Fibroblast of lung (primary cell): ENCODE results near the gene KRT71. TPM values are rescaled to one million over a fixed set of nuclear protein-coding genes. Genes with fewer than 3 reads are reported as not detected.

Experiments used
- DNase-seq, 2 donors: peaks; one replicate each; pipeline versions ENCODE4 v3.0.0 to v3.0.0-alpha.2; 2010; ENCODE audit warnings: low read depth in 2 of 2
- H2AFZ ChIP-seq: 2 replicates; pipeline ENCODE4 v1.5.1; 2012; ENCODE audit warnings: low read length, control low read depth, inconsistent platforms
- H3K27ac ChIP-seq: 2 replicates; pipeline ENCODE4 v1.5.1; 2011; ENCODE audit warnings: low read length, control low read depth; ENCODE audit not compliant: insufficient read depth
- H3K27me3 ChIP-seq: 2 replicates; pipeline ENCODE4 v1.5.1; 2011; ENCODE audit warnings: mild to moderate bottlenecking, low read length; ENCODE audit not compliant: control insufficient read depth, insufficient read depth
- H3K36me3 ChIP-seq: 2 replicates; pipeline ENCODE4 v1.5.1; 2011; ENCODE audit warnings: low read length; ENCODE audit not compliant: control insufficient read depth, insufficient read depth
- H3K4me1 ChIP-seq: 2 replicates; pipeline ENCODE4 v1.5.1; 2011; ENCODE audit warnings: low read length; ENCODE audit not compliant: control insufficient read depth, insufficient read depth; ENCODE audit errors: extremely low read depth
- H3K4me2 ChIP-seq: 2 replicates; pipeline ENCODE4 v1.5.1; 2011; ENCODE audit warnings: low read length, control low read depth; ENCODE audit not compliant: insufficient read depth; ENCODE audit errors: extremely low read depth
- H3K4me3 ChIP-seq, 4 experiments: fragments of 200-600 bp in 1 of 4; sonication (generic) in 1 of 4; replicated peaks in 1 of 4; 2 replicates each; pipeline ENCODE4 v1.5.1; 2011 to 2016; ENCODE audit warnings: low read length in 4 of 4, low read depth in 3 of 4, mild to moderate bottlenecking in 3 of 4, control low read depth in 2 of 4, inconsistent platforms in 1 of 4, mixed read lengths in 1 of 4; ENCODE audit not compliant: insufficient read depth in 1 of 4; ENCODE audit errors: control extremely low read depth in 1 of 4
- H3K79me2 ChIP-seq: 2 replicates; pipeline ENCODE4 v1.5.1; 2012; ENCODE audit warnings: mild to moderate bottlenecking, low read length, inconsistent platforms; ENCODE audit not compliant: control insufficient read depth, insufficient read depth
- H3K9ac ChIP-seq: 2 replicates; pipeline ENCODE4 v1.5.1; 2011; ENCODE audit warnings: mild to moderate bottlenecking, low read length, control low read depth; ENCODE audit not compliant: insufficient read depth
- H3K9me3 ChIP-seq: 2 replicates; pipeline ENCODE4 v1.5.1; 2012; ENCODE audit warnings: low read depth, low read length; ENCODE audit not compliant: control insufficient read depth, insufficient read depth
- H4K20me1 ChIP-seq: 2 replicates; pipeline ENCODE4 v1.5.1; 2011; ENCODE audit warnings: low read length; ENCODE audit not compliant: control insufficient read depth, insufficient read depth; ENCODE audit errors: extremely low read depth
- EZH2 ChIP-seq: IDR thresholded peaks from 2 replicates; pipeline ENCODE4 v1.5.1; 2012; ENCODE audit warnings: low read length, control low read depth, mild to moderate bottlenecking; ENCODE audit errors: missing control alignments
- polyA plus RNA-seq, 2 donors: library from polyadenylated mRNA; depleted of rRNA in 1 of 2; stranded (reverse) in 1 of 2; unstranded in 1 of 2; fragments of >200 nt; gene quantifications; 2 replicates each; pipeline ENCODE4 v1.2.1, GENCODE V29; 2011 to 2012; ENCODE audit warnings: missing spikeins in 1 of 2
- total RNA-seq: library from RNA; depleted of rRNA; stranded (reverse); fragments of >200 nt; gene quantifications from 2 replicates; pipeline ENCODE4 v1.2.1, GENCODE V29; 2014
- TF ChIP-seq, protein P1 (sequence below), 2 donors: IDR thresholded peaks in 1 of 2; conservative IDR thresholded peaks in 1 of 2; 1 replicate in 1 of 2; 2 replicates in 1 of 2; pipeline ENCODE4 v1.5.1; 2011 to 2012; ENCODE audit warnings: low read length in 2 of 2, control low read depth in 1 of 2, inconsistent platforms in 1 of 2, low read depth in 1 of 2, mild to moderate bottlenecking in 1 of 2

Gene KRT71
- total and polyA plus RNA-seq, 2 donors (not counting 1 experiment from before 2014, with no cell fraction given), result not detected

DNA sequence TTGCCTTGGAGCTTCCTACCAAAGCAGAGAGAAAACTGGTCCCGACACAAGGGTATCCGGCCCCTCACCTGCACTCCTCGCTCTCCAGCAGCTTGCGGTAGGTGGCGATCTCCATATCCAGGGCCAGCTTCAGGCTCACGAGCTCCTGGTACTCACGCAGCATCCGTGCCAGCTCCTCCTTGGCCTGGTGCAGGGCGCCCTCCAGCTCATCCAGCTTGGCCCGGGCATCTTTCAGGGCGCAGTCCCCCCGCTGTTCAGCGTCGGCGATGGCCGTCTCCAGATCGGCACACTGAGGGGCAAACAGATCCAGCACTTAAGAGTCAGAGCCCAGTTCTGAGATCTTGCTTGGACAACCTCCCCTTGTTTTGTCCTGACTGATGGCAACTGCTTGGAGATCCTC is 34.6 kb upstream of the KRT71 start:
- DNase-seq, result no peak
- no peaks in the 10 kb centered on the region for H3K79me2 ChIP-seq
- no peak overlapping the region for H2AFZ ChIP-seq
- no peaks in the 10 kb centered on the region for H3K27me3 ChIP-seq
- no peaks in the 10 kb centered on the region for H3K4me1 ChIP-seq
- TF ChIP-seq, protein P1, sequence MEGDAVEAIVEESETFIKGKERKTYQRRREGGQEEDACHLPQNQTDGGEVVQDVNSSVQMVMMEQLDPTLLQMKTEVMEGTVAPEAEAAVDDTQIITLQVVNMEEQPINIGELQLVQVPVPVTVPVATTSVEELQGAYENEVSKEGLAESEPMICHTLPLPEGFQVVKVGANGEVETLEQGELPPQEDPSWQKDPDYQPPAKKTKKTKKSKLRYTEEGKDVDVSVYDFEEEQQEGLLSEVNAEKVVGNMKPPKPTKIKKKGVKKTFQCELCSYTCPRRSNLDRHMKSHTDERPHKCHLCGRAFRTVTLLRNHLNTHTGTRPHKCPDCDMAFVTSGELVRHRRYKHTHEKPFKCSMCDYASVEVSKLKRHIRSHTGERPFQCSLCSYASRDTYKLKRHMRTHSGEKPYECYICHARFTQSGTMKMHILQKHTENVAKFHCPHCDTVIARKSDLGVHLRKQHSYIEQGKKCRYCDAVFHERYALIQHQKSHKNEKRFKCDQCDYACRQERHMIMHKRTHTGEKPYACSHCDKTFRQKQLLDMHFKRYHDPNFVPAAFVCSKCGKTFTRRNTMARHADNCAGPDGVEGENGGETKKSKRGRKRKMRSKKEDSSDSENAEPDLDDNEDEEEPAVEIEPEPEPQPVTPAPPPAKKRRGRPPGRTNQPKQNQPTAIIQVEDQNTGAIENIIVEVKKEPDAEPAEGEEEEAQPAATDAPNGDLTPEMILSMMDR (conservative IDR thresholded peaks at IDR 0.05 in 1 of 2, IDR thresholded peaks at IDR 0.05 in 1 of 2; ENCODE audit: low read depth in 1 of 2, low read length in 2 of 2), result no peak
- TF ChIP-seq EZH2, result no peak
- no peak overlapping the region for H3K4me2 ChIP-seq
- no peaks in the 10 kb centered on the region for H3K9me3 ChIP-seq
- H3K9ac ChIP-seq, result no peak overlapping the region
- no peaks in the 10 kb centered on the region for H4K20me1 ChIP-seq
- H3K4me3 ChIP-seq, result no peak overlapping the region
- no peaks in the 10 kb centered on the region for H3K36me3 ChIP-seq
- H3K27ac ChIP-seq, result no peak overlapping the region

DNA sequence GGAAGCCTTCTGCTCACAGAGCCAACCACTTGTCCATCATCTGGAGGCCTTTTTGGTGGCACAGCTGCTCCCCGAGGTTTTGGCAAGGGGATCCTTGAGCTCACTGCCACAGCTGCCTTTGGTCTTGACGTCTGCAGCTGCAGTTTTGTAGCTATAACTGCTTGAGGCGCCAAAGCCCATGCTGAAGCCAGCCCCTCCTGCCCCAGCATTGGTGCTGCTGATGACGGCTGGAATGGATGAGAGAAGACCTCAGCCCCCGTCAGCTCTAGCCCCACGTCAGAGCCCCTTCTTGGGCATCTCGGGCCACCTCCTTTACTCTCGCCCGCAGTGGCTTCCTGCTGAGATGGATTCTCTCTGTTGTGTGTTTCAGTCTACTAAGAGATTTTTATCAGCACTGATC is 33.0 kb upstream of the KRT71 start:
- no peaks in the 10 kb centered on the region for H3K9me3 ChIP-seq
- H4K20me1 ChIP-seq, result no peaks in the 10 kb centered on the region
- H3K27ac ChIP-seq, result no peak overlapping the region
- no peaks in the 10 kb centered on the region for H3K36me3 ChIP-seq
- H3K4me3 ChIP-seq, result no peak overlapping the region
- no peaks in the 10 kb centered on the region for H3K79me2 ChIP-seq
- TF ChIP-seq EZH2, result no peak
- TF ChIP-seq, protein P1 (conservative IDR thresholded peaks at IDR 0.05 in 1 of 2, IDR thresholded peaks at IDR 0.05 in 1 of 2; ENCODE audit: low read depth in 1 of 2, low read length in 2 of 2), result no peak
- no peak overlapping the region for H3K9ac ChIP-seq
- no peak for DNase-seq
- H3K4me1 ChIP-seq, result no peaks in the 10 kb centered on the region
- H3K27me3 ChIP-seq, result no peaks in the 10 kb centered on the region
- no peak overlapping the region for H3K4me2 ChIP-seq
- H2AFZ ChIP-seq, result no peak overlapping the region

DNA sequence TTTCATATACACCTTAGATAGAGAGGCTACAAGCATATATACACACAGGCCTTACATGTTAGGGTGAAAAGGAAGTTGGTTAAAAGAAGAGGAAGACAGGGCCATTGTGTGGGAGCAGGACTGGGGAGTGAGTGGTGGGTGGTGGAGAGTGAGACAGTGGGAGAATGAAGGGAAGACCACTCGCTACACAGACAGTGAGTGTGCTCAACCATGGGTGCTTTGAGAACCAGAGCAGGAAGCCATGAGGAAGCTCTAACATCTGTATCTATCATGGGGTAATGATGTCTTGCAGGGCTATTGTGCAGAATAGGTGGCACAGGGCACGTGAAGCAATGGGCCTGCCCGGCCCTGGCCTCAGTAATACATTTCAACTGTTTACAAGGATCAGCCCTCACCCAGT is 32.1 kb upstream of the KRT71 start:
- no peak for DNase-seq
- H4K20me1 ChIP-seq, result no peaks in the 10 kb centered on the region
- H3K27me3 ChIP-seq, result no peaks in the 10 kb centered on the region
- H3K4me3 ChIP-seq, result no peak overlapping the region
- no peak overlapping the region for H3K27ac ChIP-seq
- H2AFZ ChIP-seq, result no peak overlapping the region
- H3K9ac ChIP-seq, result no peak overlapping the region
- no peaks in the 10 kb centered on the region for H3K79me2 ChIP-seq
- H3K36me3 ChIP-seq, result no peaks in the 10 kb centered on the region
- H3K9me3 ChIP-seq, result no peaks in the 10 kb centered on the region
- H3K4me2 ChIP-seq, result no peak overlapping the region
- no peaks in the 10 kb centered on the region for H3K4me1 ChIP-seq
- no peak for TF ChIP-seq EZH2
